DOHH2 (cell line): ENCODE results near the gene KEL.

ENCODE experiments used
- H3F3A ChIP-seq: fragments of 200-600 bp; sonication (generic), shearing (Covaris generic); 2 replicates; pipeline ENCODE4 v1.6.0; 2016; ENCODE audit warnings: antibody characterized with exemption, mild to moderate bottlenecking; ENCODE audit not compliant: control insufficient read depth, insufficient read depth
- H3K27ac ChIP-seq: fragments of 200-600 bp; sonication (generic); 2 replicates; pipeline ENCODE4 v1.5.1; 2014; ENCODE audit warnings: low read depth, mild to moderate bottlenecking, low read length, moderate library complexity
- H3K27me3 ChIP-seq: fragments of 200-600 bp; sonication (generic); 2 replicates; pipeline ENCODE4 v1.6.1; 2014; ENCODE audit warnings: mild to moderate bottlenecking, low read length, mixed read lengths; ENCODE audit not compliant: control insufficient read depth
- H3K36me3 ChIP-seq: fragments of 200-600 bp; sonication (generic); 2 replicates; pipeline ENCODE4 v1.6.1; 2014; ENCODE audit warnings: mild to moderate bottlenecking, low read length, moderate library complexity, mixed read lengths; ENCODE audit not compliant: control insufficient read depth
- H3K4me1 ChIP-seq: fragments of 200-600 bp; sonication (generic); 2 replicates; pipeline ENCODE4 v1.6.1; 2014; ENCODE audit warnings: mild to moderate bottlenecking, low read length, mixed read lengths; ENCODE audit not compliant: control insufficient read depth
- H3K4me2 ChIP-seq: fragments of 200-600 bp; sonication (generic); 2 replicates; pipeline ENCODE4 v1.6.0; 2014; ENCODE audit warnings: mild to moderate bottlenecking, low read length, moderate library complexity
- H3K4me3 ChIP-seq: fragments of 200-600 bp; sonication (generic); 2 replicates; pipeline ENCODE4 v1.5.1; 2014; ENCODE audit warnings: mild to moderate bottlenecking, low read length, mixed read lengths
- H3K79me2 ChIP-seq: fragments of 200-600 bp; sonication (generic); 2 replicates; pipeline ENCODE4 v1.6.1; 2014; ENCODE audit warnings: mild to moderate bottlenecking, low read length, mixed read lengths; ENCODE audit not compliant: control insufficient read depth
- H3K9me2 ChIP-seq: fragments of 200-600 bp; sonication (generic); replicated peaks from 2 replicates; pipeline ENCODE4 v1.6.1; 2014; ENCODE audit warnings: mild to moderate bottlenecking, low read length, mixed read lengths; ENCODE audit not compliant: control insufficient read depth
- H3K9me3 ChIP-seq: fragments of 200-600 bp; sonication (generic); 2 replicates; pipeline ENCODE4 v1.6.1; 2014; ENCODE audit warnings: antibody characterized with exemption, low read length, mixed read lengths; ENCODE audit not compliant: control insufficient read depth, insufficient read depth
- H4K20me1 ChIP-seq: fragments of 200-600 bp; sonication (generic); 2 replicates; pipeline ENCODE4 v1.6.0; 2014; ENCODE audit warnings: low read depth, mild to moderate bottlenecking, antibody characterized with exemption, low read length, moderate library complexity; ENCODE audit not compliant: control insufficient read depth, insufficient read depth
- CTCF ChIP-seq: fragments of 200-600 bp; sonication (generic); IDR thresholded peaks from one replicate; pipeline ENCODE4 v1.5.1; 2014; ENCODE audit warnings: antibody characterized with exemption, mild to moderate bottlenecking, low read depth, low read length; ENCODE audit not compliant: poor library complexity, severe bottlenecking
- EZH2phosphoT487 ChIP-seq: fragments of 200-600 bp; sonication (generic); IDR thresholded peaks from 2 replicates; pipeline ENCODE4 v1.6.1; 2017; ENCODE audit warnings: borderline replicate concordance, mild to moderate bottlenecking, antibody characterized with exemption, low read length, moderate library complexity, mixed read lengths

KEL gene

GRCh38 chr7:142901426-142902259 lies 60.5 kb downstream of the KEL start:
- no peaks in the 10 kb centered on the region for H3F3A ChIP-seq
- H4K20me1 ChIP-seq, result no peaks in the 10 kb centered on the region
- TF ChIP-seq CTCF (no peak), EZH2phosphoT487 (no peak)
- H3K4me2 ChIP-seq, result no peak overlapping the region
- H3K4me1 ChIP-seq, result no peaks in the 10 kb centered on the region
- H3K27me3 ChIP-seq, result peaks cover 27% of the 10 kb centered on the region
- no peaks in the 10 kb centered on the region for H3K36me3 ChIP-seq
- H3K79me2 ChIP-seq, result no peaks in the 10 kb centered on the region
- peaks cover 5% of the 10 kb centered on the region for H3K9me3 ChIP-seq
- no peaks in the 10 kb centered on the region for H3K9me2 ChIP-seq
- H3K4me3 ChIP-seq, result no peak overlapping the region
- H3K27ac ChIP-seq, result no peak overlapping the region

GRCh38 chr7:142899661-142900060 lies 62.5 kb downstream of the KEL start:
- no peaks in the 10 kb centered on the region for H3K9me2 ChIP-seq
- no peaks in the 10 kb centered on the region for H3K79me2 ChIP-seq
- no peaks in the 10 kb centered on the region for H3K36me3 ChIP-seq
- H3K4me2 ChIP-seq, result no peak overlapping the region
- H3K9me3 ChIP-seq, result peaks cover 3% of the 10 kb centered on the region
- no peaks in the 10 kb centered on the region for H4K20me1 ChIP-seq
- H3K4me1 ChIP-seq, result no peaks in the 10 kb centered on the region
- TF ChIP-seq CTCF (no peak), EZH2phosphoT487 (no peak)
- H3K27ac ChIP-seq, result no peak overlapping the region
- peaks cover 43% of the 10 kb centered on the region for H3K27me3 ChIP-seq
- no peak overlapping the region for H3K4me3 ChIP-seq
- no peaks in the 10 kb centered on the region for H3F3A ChIP-seq

- Histone ChIP-seq H3K4me1 (no peaks in the 10 kb centered on the region), H4K20me1 (no peaks in the 10 kb centered on the region), H3K9me2 (no peaks in the 10 kb centered on the region), H3K4me2 (no peak overlapping the region), H3K4me3 (no peak overlapping the region), H3K27ac (no peak overlapping the region), H3K27me3 (peaks cover 43% of the 10 kb centered on the region), H3K79me2 (no peaks in the 10 kb centered on the region), H3K9me3 (no peaks in the 10 kb centered on the region), H3F3A (no peaks in the 10 kb centered on the region), H3K36me3 (no peaks in the 10 kb centered on the region)
- TF ChIP-seq EZH2phosphoT487 (no peak), CTCF (no peak)
Observed at GRCh38 chr7:142898377-142899170, 63.6 kb downstream of the KEL start.
